HL-60 (cell line): ENCODE measurements around the gene CSAD.

Source experiments
- DNase-seq, 2 experiments: peaks; one replicate each; pipeline ENCODE4 v3.0.0-alpha.2; 2010 to 2020; ENCODE audit warnings: low read depth in 1 of 2, low spot score in 1 of 2
- H3K27ac ChIP-seq: fragments of 250-450 bp; sonication (Bioruptor Pico); replicated peaks from 2 replicates; pipeline ENCODE4 v1.5.1; 2020; ENCODE audit warnings: mild to moderate bottlenecking, moderate library complexity
- H3K27me3 ChIP-seq: fragments of 250-450 bp; sonication (Bioruptor Pico); 2 replicates; pipeline ENCODE4 v1.5.1; 2021; ENCODE audit warnings: mild to moderate bottlenecking, moderate library complexity; ENCODE audit not compliant: insufficient read depth, poor library complexity, severe bottlenecking
- H3K4me3 ChIP-seq: replicated peaks from 2 replicates; pipeline ENCODE4 v1.5.1; 2011; ENCODE audit warnings: mild to moderate bottlenecking, control low read depth, low read length; ENCODE audit not compliant: insufficient read depth
- GABPA ChIP-seq: IDR thresholded peaks from 2 replicates; pipeline ENCODE4 v1.6.1; 2012; ENCODE audit warnings: low read depth
- POLR2AphosphoS5 ChIP-seq: IDR thresholded peaks from 2 replicates; pipeline ENCODE4 v1.6.1; 2012; ENCODE audit warnings: low read depth
- SPI1 ChIP-seq: IDR thresholded peaks from 2 replicates; pipeline ENCODE4 v1.6.1; 2012; ENCODE audit warnings: low read depth, mild to moderate bottlenecking, borderline replicate concordance
- TF ChIP-seq, protein P1 (sequence below): IDR thresholded peaks from one replicate; pipeline ENCODE4 v1.5.1; 2011; ENCODE audit warnings: low read length, control low read depth, inconsistent platforms; ENCODE audit not compliant: insufficient read depth
- TF ChIP-seq, protein P2 (sequence below): IDR thresholded peaks from 2 replicates; pipeline ENCODE4 v1.6.1; 2012; ENCODE audit warnings: low read depth; ENCODE audit not compliant: insufficient replicate concordance

CSAD gene

DNA sequence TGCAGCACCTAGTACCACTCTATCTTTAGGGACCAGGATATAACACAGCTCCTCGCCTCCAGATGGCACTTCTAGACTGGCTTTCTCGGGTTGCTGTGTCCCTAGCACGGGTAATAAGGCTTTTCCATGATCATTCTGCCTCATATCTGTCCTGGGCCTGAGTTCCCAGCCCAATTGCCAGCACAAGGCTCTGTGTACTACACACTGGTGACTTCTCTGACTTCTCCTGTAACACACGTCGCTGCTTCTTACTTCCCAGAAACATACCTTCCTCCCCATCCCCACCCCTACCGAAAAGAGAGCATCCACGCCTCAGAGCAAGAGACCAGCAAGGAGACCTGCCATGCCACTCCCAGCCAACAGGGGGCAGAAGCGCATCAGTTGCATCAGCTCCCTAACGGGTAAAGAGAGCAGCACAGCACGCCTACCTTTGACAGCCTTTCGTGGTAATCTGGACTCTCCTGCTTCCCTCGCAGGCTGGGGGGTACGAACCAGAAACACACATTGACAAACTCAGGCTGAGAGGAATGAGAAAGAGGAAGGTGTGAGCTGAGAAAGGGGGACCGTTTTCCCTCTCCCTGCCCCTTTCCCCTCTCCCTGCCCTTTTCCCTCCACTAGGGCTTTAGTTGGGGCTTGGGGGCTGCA lies 21.4 kb downstream of the CSAD start:
- Histone ChIP-seq H3K27me3 (no peaks in the 10 kb centered on the region), H3K4me3 (no peak overlapping the region), H3K27ac (no peak overlapping the region)
- TF ChIP-seq, protein P1, sequence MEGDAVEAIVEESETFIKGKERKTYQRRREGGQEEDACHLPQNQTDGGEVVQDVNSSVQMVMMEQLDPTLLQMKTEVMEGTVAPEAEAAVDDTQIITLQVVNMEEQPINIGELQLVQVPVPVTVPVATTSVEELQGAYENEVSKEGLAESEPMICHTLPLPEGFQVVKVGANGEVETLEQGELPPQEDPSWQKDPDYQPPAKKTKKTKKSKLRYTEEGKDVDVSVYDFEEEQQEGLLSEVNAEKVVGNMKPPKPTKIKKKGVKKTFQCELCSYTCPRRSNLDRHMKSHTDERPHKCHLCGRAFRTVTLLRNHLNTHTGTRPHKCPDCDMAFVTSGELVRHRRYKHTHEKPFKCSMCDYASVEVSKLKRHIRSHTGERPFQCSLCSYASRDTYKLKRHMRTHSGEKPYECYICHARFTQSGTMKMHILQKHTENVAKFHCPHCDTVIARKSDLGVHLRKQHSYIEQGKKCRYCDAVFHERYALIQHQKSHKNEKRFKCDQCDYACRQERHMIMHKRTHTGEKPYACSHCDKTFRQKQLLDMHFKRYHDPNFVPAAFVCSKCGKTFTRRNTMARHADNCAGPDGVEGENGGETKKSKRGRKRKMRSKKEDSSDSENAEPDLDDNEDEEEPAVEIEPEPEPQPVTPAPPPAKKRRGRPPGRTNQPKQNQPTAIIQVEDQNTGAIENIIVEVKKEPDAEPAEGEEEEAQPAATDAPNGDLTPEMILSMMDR, result peak; percentile 100
- no peak for TF ChIP-seq SPI1
- no peak for TF ChIP-seq GABPA
- TF ChIP-seq POLR2AphosphoS5, result 0 out of 2 replicates have a peak, but pooled peaks have one; percentile 53
- DNase-seq, result peak; percentile 69 to 90

DNA sequence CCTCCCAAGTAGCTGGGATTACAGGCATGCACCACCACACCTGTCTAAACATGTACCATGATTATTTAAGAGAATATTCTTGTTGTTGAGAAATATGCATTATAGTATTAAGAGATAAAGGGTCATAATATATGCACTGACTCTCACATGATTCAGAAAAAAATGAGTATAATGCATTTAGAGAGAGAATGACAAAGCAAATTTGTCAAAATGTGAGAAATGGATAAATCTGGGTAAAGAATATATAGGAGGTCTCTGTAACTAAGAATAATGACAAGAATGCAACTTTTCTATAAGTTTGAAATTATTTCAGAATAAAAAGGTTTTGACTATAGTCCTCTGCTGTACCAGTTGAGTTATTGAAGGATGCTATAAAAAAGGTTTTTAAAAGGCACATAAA lies 28.3 kb downstream of the CSAD start:
- no peak overlapping the region for H3K27ac ChIP-seq
- DNase-seq, result no peak
- no peak overlapping the region for H3K4me3 ChIP-seq
- TF ChIP-seq, protein P1, result no peak
- TF ChIP-seq, protein P2, sequence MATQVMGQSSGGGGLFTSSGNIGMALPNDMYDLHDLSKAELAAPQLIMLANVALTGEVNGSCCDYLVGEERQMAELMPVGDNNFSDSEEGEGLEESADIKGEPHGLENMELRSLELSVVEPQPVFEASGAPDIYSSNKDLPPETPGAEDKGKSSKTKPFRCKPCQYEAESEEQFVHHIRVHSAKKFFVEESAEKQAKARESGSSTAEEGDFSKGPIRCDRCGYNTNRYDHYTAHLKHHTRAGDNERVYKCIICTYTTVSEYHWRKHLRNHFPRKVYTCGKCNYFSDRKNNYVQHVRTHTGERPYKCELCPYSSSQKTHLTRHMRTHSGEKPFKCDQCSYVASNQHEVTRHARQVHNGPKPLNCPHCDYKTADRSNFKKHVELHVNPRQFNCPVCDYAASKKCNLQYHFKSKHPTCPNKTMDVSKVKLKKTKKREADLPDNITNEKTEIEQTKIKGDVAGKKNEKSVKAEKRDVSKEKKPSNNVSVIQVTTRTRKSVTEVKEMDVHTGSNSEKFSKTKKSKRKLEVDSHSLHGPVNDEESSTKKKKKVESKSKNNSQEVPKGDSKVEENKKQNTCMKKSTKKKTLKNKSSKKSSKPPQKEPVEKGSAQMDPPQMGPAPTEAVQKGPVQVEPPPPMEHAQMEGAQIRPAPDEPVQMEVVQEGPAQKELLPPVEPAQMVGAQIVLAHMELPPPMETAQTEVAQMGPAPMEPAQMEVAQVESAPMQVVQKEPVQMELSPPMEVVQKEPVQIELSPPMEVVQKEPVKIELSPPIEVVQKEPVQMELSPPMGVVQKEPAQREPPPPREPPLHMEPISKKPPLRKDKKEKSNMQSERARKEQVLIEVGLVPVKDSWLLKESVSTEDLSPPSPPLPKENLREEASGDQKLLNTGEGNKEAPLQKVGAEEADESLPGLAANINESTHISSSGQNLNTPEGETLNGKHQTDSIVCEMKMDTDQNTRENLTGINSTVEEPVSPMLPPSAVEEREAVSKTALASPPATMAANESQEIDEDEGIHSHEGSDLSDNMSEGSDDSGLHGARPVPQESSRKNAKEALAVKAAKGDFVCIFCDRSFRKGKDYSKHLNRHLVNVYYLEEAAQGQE, result no peak
- TF ChIP-seq POLR2AphosphoS5, result no peak
- no peak for TF ChIP-seq SPI1
- no peak for TF ChIP-seq GABPA
- no peaks in the 10 kb centered on the region for H3K27me3 ChIP-seq

DNA sequence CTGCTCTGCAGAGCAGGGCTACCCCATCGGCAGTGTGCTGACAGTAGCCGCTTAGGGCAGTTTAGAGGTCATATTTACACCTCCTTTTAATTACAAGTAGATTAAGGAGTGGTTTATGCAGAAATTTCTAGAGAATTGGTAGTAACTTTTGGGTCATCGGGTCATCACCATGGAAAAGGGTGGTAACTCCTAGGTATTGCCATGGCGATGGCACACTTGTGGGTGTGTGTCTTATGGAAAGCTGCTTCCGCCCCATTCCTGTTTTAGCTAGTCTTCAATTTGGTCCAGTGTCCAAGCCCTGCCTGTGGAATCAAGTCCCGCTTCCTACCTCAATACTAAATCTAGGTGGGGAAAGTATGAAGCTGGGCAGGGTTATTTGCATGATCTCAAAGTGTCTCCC lies 29.7 kb downstream of the CSAD start:
- TF ChIP-seq SPI1 (no peak), GABPA (no peak), POLR2AphosphoS5 (no peak)
- TF ChIP-seq, protein P1, result no peak
- TF ChIP-seq, protein P2, result no peak

DNA sequence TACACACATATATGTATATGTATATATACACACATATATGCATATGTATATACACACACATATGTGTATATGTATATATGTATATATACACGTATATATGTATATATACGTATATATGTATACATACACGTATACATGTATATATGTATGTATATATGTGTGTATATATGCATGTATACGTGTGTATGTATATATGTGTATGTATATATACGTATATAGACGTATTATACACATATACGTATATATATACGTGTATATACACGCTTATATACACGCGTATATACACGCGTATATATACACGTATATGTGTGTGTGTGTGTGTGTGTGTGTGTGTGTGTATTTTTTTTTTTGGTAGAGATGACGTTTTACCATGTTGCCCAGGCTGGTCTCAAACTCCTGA lies 33.1 kb downstream of the CSAD start:
- TF ChIP-seq GABPA (no peak), SPI1 (no peak), POLR2AphosphoS5 (no peak)
- TF ChIP-seq, protein P2, result no peak
- TF ChIP-seq, protein P1, result no peak
- Histone ChIP-seq H3K4me3 (no peak overlapping the region), H3K27me3 (no peaks in the 10 kb centered on the region), H3K27ac (no peak overlapping the region)
- no peak for DNase-seq

More for the DNA sequence above, 29.7 kb downstream of the CSAD start:
- no peak overlapping the region for H3K27ac ChIP-seq
- no peak for DNase-seq
- H3K27me3 ChIP-seq, result no peaks in the 10 kb centered on the region
- H3K4me3 ChIP-seq, result no peak overlapping the region
